HUES6 (cell line): Measurements from ENCODE around the gene DLG5.
"Not testable (repeated sequence)": the region's sequence is repeated elsewhere in the genome, so short reads cannot be mapped to it uniquely, and the experiment has no call there.

Source experiments
- H3K27ac ChIP-seq: 2 replicates; pipeline ENCODE4 v1.7.0; 2013; ENCODE audit warnings: low read depth, mild to moderate bottlenecking, low read length, inconsistent platforms
- H3K27me3 ChIP-seq: 2 replicates; pipeline ENCODE4 v1.6.1; 2013; ENCODE audit warnings: low read length; ENCODE audit not compliant: control insufficient read depth, insufficient read depth
- H3K36me3 ChIP-seq: 2 replicates; pipeline ENCODE4 v1.6.1; 2013; ENCODE audit warnings: low read length; ENCODE audit not compliant: control insufficient read depth, insufficient read depth
- H3K4me1 ChIP-seq: 2 replicates; pipeline ENCODE4 v1.6.1; 2013; ENCODE audit warnings: low read length; ENCODE audit not compliant: control insufficient read depth, insufficient read depth
- H3K4me3 ChIP-seq: 2 replicates; pipeline ENCODE4 v1.5.1; 2013; ENCODE audit warnings: low read depth, low read length
- H3K9ac ChIP-seq: one replicate; pipeline ENCODE4 v1.6.1; 2013; ENCODE audit warnings: mild to moderate bottlenecking, low read length
- H3K9me3 ChIP-seq: 2 replicates; pipeline ENCODE4 v1.6.1; 2013; ENCODE audit warnings: low read depth, low read length; ENCODE audit not compliant: control insufficient read depth, insufficient read depth

Gene DLG5

GRCh38 chr10:77771450-77771849 is 155.1 kb downstream of the DLG5 start:
- no peak overlapping the region for H3K27ac ChIP-seq
- peaks cover 3% of the 10 kb centered on the region for H3K9me3 ChIP-seq
- H3K4me1 ChIP-seq = no peaks in the 10 kb centered on the region
- no peaks in the 10 kb centered on the region for H3K27me3 ChIP-seq
- H3K4me3 ChIP-seq = no peak overlapping the region
- no peak overlapping the region for H3K9ac ChIP-seq
- H3K36me3 ChIP-seq = no peaks in the 10 kb centered on the region

DNA sequence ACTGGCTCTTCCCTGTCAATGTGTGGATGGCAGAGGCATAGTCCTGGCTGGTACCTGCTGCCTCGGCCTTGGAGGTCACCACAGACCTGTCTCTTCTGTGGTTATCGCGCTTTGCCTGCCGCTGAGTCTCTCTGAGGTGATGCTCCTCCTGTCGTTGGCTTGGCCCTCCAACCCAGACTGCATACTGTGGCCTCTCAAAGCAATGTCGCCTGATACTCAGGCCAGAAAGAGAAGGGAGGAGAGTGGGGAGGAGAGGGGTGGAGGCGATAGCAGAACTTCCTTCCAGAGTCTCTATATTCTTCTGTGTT is 155.7 kb downstream of the DLG5 start:
- H3K9ac ChIP-seq = no peak overlapping the region
- no peaks in the 10 kb centered on the region for H3K4me1 ChIP-seq
- H3K4me3 ChIP-seq = no peak overlapping the region
- H3K36me3 ChIP-seq = no peaks in the 10 kb centered on the region
- no peak overlapping the region for H3K27ac ChIP-seq
- H3K27me3 ChIP-seq = no peaks in the 10 kb centered on the region
- H3K9me3 ChIP-seq = no peaks in the 10 kb centered on the region

DNA sequence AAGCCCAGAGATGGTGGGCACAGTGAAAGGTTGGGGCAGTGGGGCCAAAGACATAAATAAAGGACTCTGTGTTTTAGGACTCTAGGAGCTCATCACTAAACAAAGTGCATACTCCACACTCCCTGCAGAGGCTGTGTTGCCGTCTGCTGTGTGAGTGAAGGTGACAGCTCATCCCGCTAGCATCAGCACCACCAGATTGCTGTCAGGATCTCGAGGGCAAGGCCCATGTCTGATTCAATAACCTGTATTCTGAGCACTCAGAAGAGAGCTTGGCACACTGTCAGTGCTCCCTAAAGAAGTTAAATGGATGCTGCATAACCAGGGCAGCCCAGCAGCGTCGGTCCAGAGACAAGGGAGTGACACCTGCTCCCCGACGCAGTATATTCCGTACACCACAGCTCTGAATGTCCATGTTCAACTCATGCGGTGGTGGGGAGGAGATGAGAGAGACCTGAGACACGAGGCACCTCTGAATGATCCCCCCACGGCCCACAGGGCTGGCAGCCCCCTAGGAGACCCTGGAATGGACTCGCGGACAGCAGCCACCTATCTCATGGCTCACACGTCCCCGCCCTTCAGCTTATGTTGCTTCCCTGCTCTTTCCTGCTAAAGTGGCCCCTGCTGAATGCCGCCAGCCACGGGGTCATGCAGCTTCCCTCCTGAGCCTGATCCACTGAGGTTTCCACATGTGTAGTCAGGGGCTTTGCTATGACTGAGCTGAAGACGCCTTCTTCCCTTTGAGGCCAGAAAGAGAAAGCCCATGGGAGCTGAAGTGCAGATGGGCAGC is 156.3 kb downstream of the DLG5 start:
- no peak overlapping the region for H3K9ac ChIP-seq
- no peak overlapping the region for H3K4me3 ChIP-seq
- no peaks in the 10 kb centered on the region for H3K4me1 ChIP-seq
- H3K27ac ChIP-seq = no peak overlapping the region
- no peaks in the 10 kb centered on the region for H3K9me3 ChIP-seq
- no peaks in the 10 kb centered on the region for H3K27me3 ChIP-seq
- H3K36me3 ChIP-seq = no peaks in the 10 kb centered on the region

- Histone ChIP-seq H3K4me3 (no peak overlapping the region), H3K4me1 (no peaks in the 10 kb centered on the region; the same call in 1 of the 2 replicates), H3K27me3 (no peaks in the 10 kb centered on the region), H3K9ac (no peak overlapping the region), H3K9me3 (no peaks in the 10 kb centered on the region), H3K27ac (no peak overlapping the region), H3K36me3 (no peaks in the 10 kb centered on the region)
Observed at GRCh38 chr10:77768039-77768438, 158.5 kb downstream of the DLG5 start.

- Histone ChIP-seq H3K9ac (no peak overlapping the region), H3K27ac (no peak overlapping the region), H3K27me3 (no peaks in the 10 kb centered on the region), H3K4me1 (no peaks in the 10 kb centered on the region; the same call in 1 of the 2 replicates), H3K36me3 (no peaks in the 10 kb centered on the region), H3K4me3 (no peak overlapping the region), H3K9me3 (no peaks in the 10 kb centered on the region)
Observed at GRCh38 chr10:77763453-77764430, 162.8 kb downstream of the DLG5 start.

DNA sequence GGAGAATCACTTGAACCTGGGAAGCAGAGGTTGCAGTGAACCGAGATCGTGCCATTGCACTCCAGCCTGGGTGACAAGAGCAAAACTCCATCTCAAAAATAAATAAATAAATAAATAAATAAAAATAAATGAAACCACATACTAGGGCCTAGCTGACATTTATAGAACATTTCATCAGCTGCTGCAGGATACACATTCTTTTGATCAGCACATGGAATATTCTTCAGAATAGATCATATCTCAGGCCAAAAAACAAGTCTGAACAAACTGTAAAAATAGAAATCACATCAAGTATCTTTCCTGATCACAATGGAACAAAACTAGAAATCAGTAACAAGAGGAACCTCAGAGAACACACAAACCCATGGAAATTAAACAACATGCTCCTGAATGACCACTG is 168.1 kb downstream of the DLG5 start:
- H3K4me3 ChIP-seq, H3K9me3 ChIP-seq, H3K27ac ChIP-seq, H3K9ac ChIP-seq, H3K36me3 ChIP-seq, H3K27me3 ChIP-seq, H3K4me1 ChIP-seq: not testable (repeated sequence)

- Histone ChIP-seq H3K36me3 (no peaks in the 10 kb centered on the region), H3K27me3 (no peaks in the 10 kb centered on the region), H3K27ac (no peak overlapping the region), H3K9me3 (no peaks in the 10 kb centered on the region), H3K4me1 (no peaks in the 10 kb centered on the region; the same call in 1 of the 2 replicates), H3K9ac (no peak overlapping the region), H3K4me3 (peak overlapping the region; percentile 20; the same call in 1 of the 2 replicates)
Observed at GRCh38 chr10:77756319-77757232, 170.0 kb downstream of the DLG5 start.

- H3K4me1 ChIP-seq = no peaks in the 10 kb centered on the region
- H3K27me3 ChIP-seq = no peaks in the 10 kb centered on the region
- no peaks in the 10 kb centered on the region for H3K9me3 ChIP-seq
- no peak overlapping the region for H3K27ac ChIP-seq
- no peak overlapping the region for H3K9ac ChIP-seq
- H3K36me3 ChIP-seq = no peaks in the 10 kb centered on the region
- no peak overlapping the region for H3K4me3 ChIP-seq
Observed at GRCh38 chr10:77746047-77746707, 180.4 kb downstream of the DLG5 start.

GRCh38 chr10:77744245-77744644 is 182.3 kb downstream of the DLG5 start:
- Histone ChIP-seq H3K9ac (no peak overlapping the region), H3K27ac (no peak overlapping the region), H3K4me1 (no peaks in the 10 kb centered on the region), H3K27me3 (no peaks in the 10 kb centered on the region), H3K9me3 (peaks cover 10% of the 10 kb centered on the region), H3K4me3 (no peak overlapping the region), H3K36me3 (no peaks in the 10 kb centered on the region)

DNA sequence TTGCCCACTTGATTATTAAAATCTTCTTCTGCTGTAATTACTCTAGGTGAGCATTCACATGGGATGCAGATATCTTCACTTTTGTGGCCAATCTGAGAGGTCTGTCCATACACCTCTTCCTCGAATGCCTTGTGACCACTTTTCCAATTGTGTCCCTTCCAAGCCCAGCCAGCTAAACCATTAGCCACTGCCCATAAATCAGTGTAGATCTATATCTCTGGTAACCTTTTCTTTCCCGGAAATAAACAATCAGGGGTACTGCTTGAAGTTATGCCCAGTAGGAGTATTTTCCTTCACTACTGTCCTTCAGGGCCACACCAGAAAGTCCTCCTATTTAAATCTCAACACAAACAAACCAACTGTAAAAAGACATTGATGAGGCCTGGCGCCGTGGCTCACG is 184.4 kb downstream of the DLG5 start:
- Histone ChIP-seq H3K27me3 (no peaks in the 10 kb centered on the region), H3K4me1 (no peaks in the 10 kb centered on the region)

More for the DNA sequence above, 184.4 kb downstream of the DLG5 start:
- no peak overlapping the region for H3K9ac ChIP-seq
- no peak overlapping the region for H3K4me3 ChIP-seq
- peaks cover 27% of the 10 kb centered on the region for H3K9me3 ChIP-seq
- no peaks in the 10 kb centered on the region for H3K36me3 ChIP-seq
- H3K27ac ChIP-seq = no peak overlapping the region
